Body of pancreas (tissue), 4 donors: ENCODE data around the gene KRT16.

Experiments used
- CTCF ChIP-seq, 7 experiments: fragments of 450-650 bp in 4 of 7; fragments of 200-600 bp in 3 of 7; sonication (generic) in 3 of 7; IDR thresholded peaks; one replicate each; pipeline ENCODE4 v1.5.1; 2016 to 2019; ENCODE audit warnings: antibody characterized with exemption in 7 of 7
- POLR2A ChIP-seq, 3 donors: fragments of 450-650 bp; IDR thresholded peaks; one replicate each; pipeline ENCODE4 v1.6.1; 2016; ENCODE audit warnings: antibody characterized with exemption in 3 of 3, mild to moderate bottlenecking in 2 of 3

DNA sequence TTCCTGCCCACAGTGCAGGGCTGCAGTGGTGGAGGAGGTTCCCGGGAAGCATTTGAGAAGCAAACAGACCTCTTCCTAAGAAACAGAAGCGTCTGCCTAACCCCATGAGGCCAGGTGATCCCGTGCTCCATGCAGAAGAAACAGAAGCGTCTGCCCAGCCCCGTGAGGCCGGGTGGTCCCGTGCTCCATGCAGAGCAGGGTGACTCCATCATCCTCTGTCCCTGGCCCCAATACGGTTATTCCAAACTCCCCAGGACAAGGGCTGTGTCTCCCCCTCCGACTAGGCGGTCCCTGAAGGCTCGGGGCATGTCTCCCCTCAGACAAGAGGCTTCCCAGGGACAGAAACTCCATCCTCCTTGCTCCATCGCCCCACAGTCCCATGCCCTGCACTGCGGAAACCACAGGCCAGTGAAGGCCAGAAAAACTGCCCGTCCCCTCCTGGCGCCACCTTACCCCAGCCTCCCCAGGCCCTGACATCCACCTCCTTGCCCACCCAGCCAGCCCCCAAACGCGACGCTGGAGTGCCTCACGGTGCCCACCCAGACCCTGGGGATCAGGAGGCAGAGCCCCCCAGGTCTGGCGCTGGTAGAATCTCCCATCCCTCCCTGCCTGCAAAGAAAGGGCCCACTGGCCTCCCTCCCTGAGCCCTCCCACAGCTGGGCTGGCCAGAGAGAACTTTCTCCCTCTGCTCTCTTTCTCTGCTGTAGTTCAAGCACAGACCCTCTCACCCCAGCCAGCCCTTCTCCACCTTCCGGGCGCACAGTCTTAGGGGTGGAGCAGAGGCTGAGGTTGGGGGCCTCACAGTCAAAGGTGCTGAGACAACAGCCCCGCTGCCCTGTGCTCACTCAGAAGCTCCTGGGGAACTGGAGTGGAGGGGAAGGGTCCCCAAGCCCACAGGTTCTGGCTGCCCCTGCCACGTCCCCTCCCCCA is 42.4 kb upstream of the KRT16 start:
- TF ChIP-seq CTCF (IDR thresholded peaks at IDR 0.05) (no peak), POLR2A (IDR thresholded peaks at IDR 0.05) (no peak)
